Measurements from ENCODE around the gene WFS1. TPM values are rescaled to one million over a fixed set of nuclear protein-coding genes. Genes with fewer than 3 reads are reported as not detected.

Gene WFS1
- total and polyA plus RNA-seq, 2 of the 8 experiments (the other 6 are each of a cell fraction or from before 2014, with no cell fraction given) = 29.1 to 43.1 TPM

- TF ChIP-seq CHD1 (IDR thresholded peaks at IDR 0.05; ENCODE audit: low read depth, low read length) (no peak), CEBPB (IDR thresholded peaks at IDR 0.05; ENCODE audit: low read depth, low read length) (no peak), ZNF274 (IDR thresholded peaks at IDR 0.05; ENCODE audit: borderline replicate concordance, extremely low read depth, low read length) (no peak)
Observed at GRCh38 chr4:6230827-6231662, 38.6 kb upstream of the WFS1 start (continued).
